ENCODE measurements around the gene MAP7.
"Not testable (repeated sequence)": the region's sequence is repeated elsewhere in the genome, so short reads cannot be mapped to it uniquely, and the experiment has no call there.

Gene MAP7

GRCh38 chr6:136510299-136510698 is 39.9 kb downstream of the MAP7 start:
- Histone ChIP-seq H3K9ac (no peak overlapping the region), H3K4me2 (no peak overlapping the region), H3K36me3 (no peaks in the 10 kb centered on the region), H3K9me3 (replicated peaks in 1 of 11) (no peaks in the 10 kb centered on the region), H4K20me1 (no peaks in the 10 kb centered on the region), H3K4me1 (peaks cover 0 to 12% (median 3%) of the 10 kb centered on the region in 10 experiments; a peak in 9 of 20 replicates), H3K27me3 (no peaks in the 10 kb centered on the region), H3K27ac (no peak overlapping the region), H3K4me3 (no peak overlapping the region)
- no peak for TF ChIP-seq Cebpa-rat (IDR thresholded peaks at IDR 0.05)

DNA sequence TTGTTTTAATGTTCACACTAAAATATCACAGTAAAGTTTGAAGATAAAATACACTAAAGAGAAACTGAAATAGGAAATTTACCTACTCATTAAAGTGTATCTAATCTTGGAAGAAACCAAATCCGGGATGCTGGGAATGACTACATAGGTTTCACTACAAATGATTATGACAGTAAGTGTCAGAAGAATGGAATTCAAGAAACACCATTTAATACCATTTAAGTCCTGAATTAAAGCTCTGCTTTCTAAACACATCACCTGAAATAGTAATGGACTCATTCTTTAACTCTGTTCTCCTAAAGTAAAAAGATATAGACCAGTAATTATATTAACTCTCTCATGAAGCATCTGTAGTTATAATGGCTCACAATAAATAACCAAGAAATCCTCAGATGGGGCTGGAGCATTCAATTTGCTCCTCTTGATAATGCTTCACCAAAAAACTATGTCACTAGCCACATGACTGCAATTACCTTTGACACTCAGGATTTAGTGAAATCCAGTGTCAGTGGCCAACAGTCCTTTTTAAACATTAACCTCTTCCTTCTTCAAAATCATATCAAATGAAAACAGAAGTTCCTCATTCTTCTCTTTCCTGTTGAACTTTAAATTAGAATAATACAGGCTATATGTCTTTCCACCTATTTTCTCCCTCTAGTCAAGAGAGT is 41.4 kb downstream of the MAP7 start:
- no peaks in the 10 kb centered on the region for H4K20me1 ChIP-seq
- no peaks in the 10 kb centered on the region for H3K9me3 ChIP-seq (replicated peaks in 1 of 11)
- H3K4me1 ChIP-seq, result peaks cover 0 to 16% (median 3%) of the 10 kb centered on the region in 10 experiments; a peak in 9 of 20 replicates
- peak overlapping the region in 4 of 11 experiments; percentile 23 to 36 (median 34); a peak in 4 of 22 replicates for H3K4me2 ChIP-seq
- no peak overlapping the region for H3K9ac ChIP-seq
- H3K36me3 ChIP-seq, result no peaks in the 10 kb centered on the region
- H3K4me3 ChIP-seq, result no peak overlapping the region
- no peaks in the 10 kb centered on the region for H3K27me3 ChIP-seq
- no peak for TF ChIP-seq Cebpa-rat (IDR thresholded peaks at IDR 0.05)
- H3K27ac ChIP-seq, result no peak overlapping the region

DNA sequence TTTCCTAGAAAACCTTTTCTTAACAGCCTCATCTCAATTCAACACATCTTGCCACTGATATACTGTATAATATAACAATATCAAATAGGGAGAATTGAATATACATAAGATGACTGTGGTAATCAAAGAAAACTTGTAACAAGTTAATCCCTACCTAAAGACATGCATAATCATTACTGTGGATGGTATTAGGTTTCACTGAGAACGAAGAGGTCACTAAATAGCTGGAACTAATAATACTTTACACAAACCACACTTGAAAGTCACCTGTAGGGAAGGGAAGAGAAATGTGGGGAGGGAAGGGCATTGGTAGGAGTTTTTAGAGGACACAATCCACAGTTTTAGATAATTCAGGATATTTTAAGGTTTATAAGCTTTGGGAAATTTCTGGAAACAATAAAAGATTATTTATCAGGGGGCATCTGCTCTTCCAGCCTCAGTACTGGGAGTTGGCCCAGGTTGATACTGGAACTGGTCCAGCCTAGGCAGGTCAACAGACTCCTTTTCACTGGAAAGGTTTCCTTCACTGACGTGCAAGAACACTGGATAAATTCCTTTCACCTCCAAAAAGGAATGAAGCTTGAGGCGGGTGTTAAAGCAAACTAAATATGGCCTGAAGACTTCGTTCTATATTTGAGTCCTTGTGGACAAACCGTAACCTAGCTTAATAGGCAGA is 44.0 kb downstream of the MAP7 start:
- H3K9ac ChIP-seq, result no peak overlapping the region
- H3K4me2 ChIP-seq, result no peak overlapping the region
- no peak overlapping the region for H3K4me3 ChIP-seq
- H3K36me3 ChIP-seq, result no peaks in the 10 kb centered on the region
- no peaks in the 10 kb centered on the region for H4K20me1 ChIP-seq
- TF ChIP-seq Cebpa-rat (IDR thresholded peaks at IDR 0.05), result no peak
- no peaks in the 10 kb centered on the region for H3K9me3 ChIP-seq (replicated peaks in 1 of 11)
- H3K27ac ChIP-seq, result no peak overlapping the region
- no peaks in the 10 kb centered on the region for H3K27me3 ChIP-seq
- peaks cover 21 to 42% (median 29%) of the 10 kb centered on the region in 10 experiments for H3K4me1 ChIP-seq

DNA sequence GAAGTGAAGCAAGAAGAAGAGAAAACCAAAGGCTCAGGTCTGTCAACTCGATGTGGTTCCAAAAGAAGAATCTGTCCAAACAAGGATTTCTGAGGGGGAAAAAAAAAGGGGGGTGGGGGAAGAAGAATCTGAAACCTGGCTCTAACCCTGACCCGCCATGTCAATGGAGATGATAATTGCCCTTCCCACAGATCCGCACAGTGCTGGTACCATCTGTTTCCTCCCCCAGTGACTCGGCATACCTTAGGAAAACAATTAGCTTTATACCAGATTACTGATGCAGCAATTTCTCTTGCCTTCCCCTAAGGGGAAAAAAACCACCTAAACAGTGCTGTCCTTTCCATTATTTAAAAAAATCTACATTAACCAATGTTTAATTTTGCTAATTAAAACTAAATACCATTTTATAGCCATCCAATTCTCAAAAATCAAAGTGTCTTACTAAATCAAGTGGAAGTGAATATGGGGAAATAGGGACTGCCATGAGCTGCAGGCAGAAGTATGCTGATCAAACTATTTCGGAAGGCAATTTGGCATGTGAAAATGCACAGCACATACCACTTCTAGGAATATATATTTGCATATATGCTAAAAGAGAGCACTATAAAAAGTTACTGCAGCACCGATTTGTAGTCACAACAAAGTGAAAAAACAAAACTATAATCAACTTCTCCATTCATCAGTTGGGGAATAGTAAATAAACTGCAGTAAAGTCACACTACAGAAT is 46.8 kb downstream of the MAP7 start:
- Histone ChIP-seq H3K36me3 (no peaks in the 10 kb centered on the region), H3K9ac (no peak overlapping the region), H3K27me3 (no peaks in the 10 kb centered on the region), H3K4me2 (peak overlapping the region; percentile 39 to 71 (median 58)), H3K4me3 (no peak overlapping the region), H3K27ac (no peak overlapping the region), H3K4me1 (peaks cover 22 to 35% (median 28%) of the 10 kb centered on the region in 10 experiments), H4K20me1 (no peaks in the 10 kb centered on the region), H3K9me3 (replicated peaks in 1 of 11) (no peaks in the 10 kb centered on the region)
- TF ChIP-seq Cebpa-rat (IDR thresholded peaks at IDR 0.05), result no peak

- no peaks in the 10 kb centered on the region for H3K36me3 ChIP-seq
- H3K4me3 ChIP-seq, result no peak overlapping the region
- H4K20me1 ChIP-seq, result no peaks in the 10 kb centered on the region
- no peak overlapping the region for H3K9ac ChIP-seq
- peaks cover 22 to 35% (median 28%) of the 10 kb centered on the region in 10 experiments for H3K4me1 ChIP-seq
- TF ChIP-seq Cebpa-rat (IDR thresholded peaks at IDR 0.05), result no peak
- no peaks in the 10 kb centered on the region for H3K9me3 ChIP-seq (replicated peaks in 1 of 11)
- no peak overlapping the region for H3K27ac ChIP-seq
- peak overlapping the region; percentile 39 to 71 (median 58) for H3K4me2 ChIP-seq
- H3K27me3 ChIP-seq, result no peaks in the 10 kb centered on the region
Observed at GRCh38 chr6:136502786-136503185, 47.4 kb downstream of the MAP7 start.

GRCh38 chr6:136501514-136501913 is 48.7 kb downstream of the MAP7 start:
- Histone ChIP-seq H3K36me3 (no peaks in the 10 kb centered on the region), H3K9ac (no peak overlapping the region), H3K27ac (no peak overlapping the region; a peak in 1 of 22 replicates), H3K4me3 (no peak overlapping the region), H3K9me3 (replicated peaks in 1 of 11) (no peaks in the 10 kb centered on the region), H3K4me2 (peak overlapping the region; percentile 39 to 71 (median 58); a peak in 20 of 22 replicates), H3K27me3 (no peaks in the 10 kb centered on the region), H3K4me1 (peaks cover 22 to 35% (median 28%) of the 10 kb centered on the region in 10 experiments), H4K20me1 (no peaks in the 10 kb centered on the region)
- TF ChIP-seq Cebpa-rat (IDR thresholded peaks at IDR 0.05), result peak in 9 of 11 experiments; percentile 9 to 72 (median 47); a peak in 8 of 22 replicates

DNA sequence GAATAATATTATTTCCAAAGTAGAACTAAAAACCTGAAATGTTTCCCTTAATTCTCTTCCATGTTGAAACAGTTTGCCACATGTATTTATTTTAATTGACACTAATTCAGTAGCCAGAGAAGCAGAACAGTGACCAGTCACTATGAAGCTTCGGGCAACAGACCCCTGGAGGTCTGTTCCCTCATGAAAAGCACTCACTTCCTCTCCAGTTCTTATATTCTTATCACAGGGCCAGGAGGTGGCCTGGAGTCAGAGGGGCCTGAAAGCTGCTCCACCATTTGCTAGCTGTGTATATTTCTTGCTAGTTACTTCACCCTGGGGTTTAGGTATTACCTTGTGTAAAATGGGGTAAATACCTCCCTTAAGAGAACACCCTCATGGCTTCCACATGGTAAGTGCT is 49.1 kb downstream of the MAP7 start:
- H3K4me1 ChIP-seq, result peaks cover 22 to 35% (median 28%) of the 10 kb centered on the region in 10 experiments
- no peak for TF ChIP-seq Cebpa-rat (IDR thresholded peaks at IDR 0.05)
- no peaks in the 10 kb centered on the region for H3K36me3 ChIP-seq
- H3K27ac ChIP-seq, result no peak overlapping the region; a peak in 1 of 22 replicates
- no peak overlapping the region for H3K4me3 ChIP-seq
- H4K20me1 ChIP-seq, result no peaks in the 10 kb centered on the region
- H3K9ac ChIP-seq, result no peak overlapping the region
- H3K4me2 ChIP-seq, result peak overlapping the region in 7 of 11 experiments; percentile 47 to 71 (median 58); a peak in 11 of 22 replicates
- no peaks in the 10 kb centered on the region for H3K9me3 ChIP-seq (replicated peaks in 1 of 11)
- H3K27me3 ChIP-seq, result no peaks in the 10 kb centered on the region

DNA sequence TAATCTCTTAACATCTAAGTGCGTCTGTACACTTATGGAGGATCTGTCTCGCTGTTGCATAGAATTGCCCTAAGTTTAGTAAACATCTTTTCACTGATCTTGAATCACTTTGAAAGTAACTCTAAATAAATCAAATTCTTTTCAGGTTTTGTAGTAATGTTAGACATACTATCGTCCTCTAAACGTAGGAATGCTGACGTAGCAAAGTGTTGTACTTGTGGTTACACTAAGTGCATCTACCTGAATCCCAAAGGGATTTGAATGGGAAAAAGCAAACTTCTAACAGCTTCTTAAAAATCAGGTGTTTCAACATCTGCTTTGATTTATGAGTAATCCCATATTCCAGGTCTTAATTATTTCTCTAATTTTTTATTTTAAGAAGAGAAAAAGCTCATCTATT is 49.8 kb downstream of the MAP7 start:
- H3K4me1 ChIP-seq, result peaks cover 22 to 35% (median 28%) of the 10 kb centered on the region in 10 experiments
- H3K36me3 ChIP-seq, result no peaks in the 10 kb centered on the region
- no peak overlapping the region for H3K4me2 ChIP-seq
- no peaks in the 10 kb centered on the region for H3K9me3 ChIP-seq (replicated peaks in 1 of 11)
- H4K20me1 ChIP-seq, result no peaks in the 10 kb centered on the region
- no peak overlapping the region for H3K27ac ChIP-seq
- H3K27me3 ChIP-seq, result no peaks in the 10 kb centered on the region
- H3K4me3 ChIP-seq, result no peak overlapping the region
- TF ChIP-seq Cebpa-rat (IDR thresholded peaks at IDR 0.05), result no peak
- H3K9ac ChIP-seq, result no peak overlapping the region

GRCh38 chr6:136499370-136499769 is 50.9 kb downstream of the MAP7 start:
- H3K4me2 ChIP-seq, result no peak overlapping the region
- H4K20me1 ChIP-seq, result no peaks in the 10 kb centered on the region
- peaks cover 22 to 35% (median 28%) of the 10 kb centered on the region in 10 experiments for H3K4me1 ChIP-seq

DNA sequence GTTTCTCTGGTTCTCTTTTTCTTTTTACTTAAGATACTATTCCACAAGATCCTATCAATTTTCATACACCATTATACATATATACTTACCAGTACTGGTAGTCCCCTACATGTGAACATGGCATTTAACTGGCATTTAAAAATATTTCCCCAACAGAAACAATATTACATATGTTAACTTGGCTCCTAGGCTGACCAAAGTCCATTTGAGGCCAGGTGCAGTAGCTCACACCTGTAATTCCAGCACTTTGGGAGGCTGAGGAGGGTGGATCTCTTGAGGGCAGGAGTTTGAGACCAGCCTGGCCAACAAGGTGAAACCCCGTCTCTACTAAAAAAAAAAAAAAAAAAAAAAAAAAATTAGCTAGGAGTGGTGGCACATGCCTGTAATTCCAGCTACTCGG is 53.8 kb downstream of the MAP7 start:
- H3K4me1 ChIP-seq; H4K20me1 ChIP-seq; H3K9ac ChIP-seq; H3K27me3 ChIP-seq; H3K9me3 ChIP-seq (replicated peaks in 1 of 11); H3K27ac ChIP-seq; H3K4me3 ChIP-seq; H3K4me2 ChIP-seq; H3K36me3 ChIP-seq: not testable (repeated sequence)

More at GRCh38 chr6:136499370-136499769, 50.9 kb downstream of the MAP7 start:
- no peaks in the 10 kb centered on the region for H3K27me3 ChIP-seq
- no peaks in the 10 kb centered on the region for H3K36me3 ChIP-seq
- no peaks in the 10 kb centered on the region for H3K9me3 ChIP-seq (replicated peaks in 1 of 11)
- no peak overlapping the region for H3K9ac ChIP-seq
- no peak for TF ChIP-seq Cebpa-rat (IDR thresholded peaks at IDR 0.05)
- H3K4me3 ChIP-seq, result no peak overlapping the region
- H3K27ac ChIP-seq, result no peak overlapping the region

Measured in BLaER1 treated with 17β-estradiol and CSF1 and Interleukin-3, amounts not matched to agents 10 nM and 100 nM (cell line).